HEK293 (cell line): ENCODE data around the gene FAM32A.

Source experiments
- CTCF ChIA-PET: fragments of 350-600 bp; formaldehyde crosslinking; extraction: SDS; loops from one replicate; lab custom pipeline; 2021; ENCODE audit warnings: antibody characterized with exemption; lab: Yijun Ruan, JAX
- POLR2A ChIA-PET: fragments of 300-600 bp; formaldehyde crosslinking; extraction: SDS; loops from one replicate; lab custom pipeline; 2020; ENCODE audit warnings: antibody characterized with exemption, inconsistent platforms; lab: Yijun Ruan, JAX
- H3K27ac ChIP-seq: fragments of 200-500 bp; sonication (Bioruptor generic); 2 replicates; pipeline ENCODE4 v1.5.1; 2014; ENCODE audit warnings: low read depth, low read length, control low read depth, inconsistent platforms; ENCODE audit errors: extremely low read depth
- H3K36me3 ChIP-seq, 2 experiments: fragments of 200-500 bp in 1 of 2; sonication (Bioruptor generic) in 1 of 2; 1 replicate in 1 of 2; 2 replicates in 1 of 2; pipeline ENCODE4 v1.5.1; 2014 to 2017; ENCODE audit warnings: inconsistent platforms in 2 of 2, low read length in 2 of 2; ENCODE audit not compliant: control insufficient read depth in 2 of 2, insufficient read depth in 1 of 2
- H3K4me1 ChIP-seq: fragments of 200-500 bp; sonication (Bioruptor generic); 2 replicates; pipeline ENCODE4 v1.5.1; 2014; ENCODE audit warnings: mild to moderate bottlenecking, low read length, inconsistent platforms; ENCODE audit not compliant: control insufficient read depth, insufficient read depth
- H3K4me3 ChIP-seq: 2 replicates; pipeline ENCODE4 v1.5.1; 2011; ENCODE audit warnings: low read depth, mild to moderate bottlenecking, control low read depth, low read length, moderate library complexity
- H3K9me3 ChIP-seq: fragments of 200-500 bp; sonication (Bioruptor generic); 2 replicates; pipeline ENCODE4 v1.5.1; 2014; ENCODE audit warnings: low read depth, low read length, inconsistent platforms; ENCODE audit not compliant: control insufficient read depth, insufficient read depth
- GLI2 ChIP-seq: fragments of 450-650 bp; formaldehyde crosslinking; IDR thresholded peaks from 2 replicates; pipeline ENCODE4; 2017; ENCODE audit warnings: missing biosample characterization, missing genetic modification characterization, low read depth, borderline replicate concordance
- PRDM10 ChIP-seq: fragments of 450-650 bp; formaldehyde crosslinking; IDR thresholded peaks from 2 replicates; pipeline ENCODE4 v1.5.1; 2016; ENCODE audit warnings: missing biosample characterization, missing genetic modification characterization
- REPIN1 ChIP-seq: fragments of 450-650 bp; formaldehyde crosslinking; IDR thresholded peaks from 2 replicates; pipeline ENCODE4 v1.5.1; 2017; ENCODE audit warnings: missing biosample characterization, missing genetic modification characterization, low read depth
- REST ChIP-seq: fragments of 450-650 bp; formaldehyde crosslinking; IDR thresholded peaks from 2 replicates; pipeline ENCODE4 v1.5.1; 2016; ENCODE audit warnings: missing biosample characterization, missing genetic modification characterization
- SP7 ChIP-seq: fragments of 450-650 bp; formaldehyde crosslinking; IDR thresholded peaks from 2 replicates; pipeline ENCODE4 v1.5.1; 2016; ENCODE audit warnings: missing biosample characterization, missing genetic modification characterization
- TRIM28 ChIP-seq: IDR thresholded peaks from 2 replicates; pipeline ENCODE4 v1.6.1; 2011; ENCODE audit warnings: low read length, control low read depth, borderline replicate concordance
- ZBTB1 ChIP-seq: fragments of 450-650 bp; formaldehyde crosslinking; IDR thresholded peaks from 2 replicates; pipeline ENCODE4 v1.5.1; 2016; ENCODE audit warnings: missing biosample characterization, missing genetic modification characterization
- ZBTB20 ChIP-seq: fragments of 450-650 bp; formaldehyde crosslinking; IDR thresholded peaks from 2 replicates; pipeline ENCODE4 v1.5.1; 2016; ENCODE audit warnings: missing biosample characterization, missing genetic modification characterization
- ZBTB6 ChIP-seq: fragments of 450-650 bp; formaldehyde crosslinking; IDR thresholded peaks from 2 replicates; pipeline ENCODE4 v1.5.1; 2017; ENCODE audit warnings: missing biosample characterization, missing genetic modification characterization
- ZNF121 ChIP-seq: fragments of 450-650 bp; formaldehyde crosslinking; IDR thresholded peaks from 2 replicates; pipeline ENCODE4 v1.5.1; 2016; ENCODE audit warnings: missing biosample characterization, missing genetic modification characterization
- ZNF133 ChIP-seq: fragments of 450-650 bp; formaldehyde crosslinking; IDR thresholded peaks from 2 replicates; pipeline ENCODE4 v1.5.1; 2016; ENCODE audit warnings: missing biosample characterization, missing genetic modification characterization
- ZNF274 ChIP-seq, 2 experiments: fragments of 200-500 bp in 1 of 2; fragments of 450-650 bp in 1 of 2; sonication (Bioruptor generic) in 1 of 2; formaldehyde crosslinking in 1 of 2; IDR thresholded peaks; 2 replicates each; pipeline versions ENCODE4 v1.5.1 to v1.6.1; 2014 to 2016; ENCODE audit warnings: borderline replicate concordance in 1 of 2, inconsistent platforms in 1 of 2, low read length in 1 of 2, missing biosample characterization in 1 of 2, missing genetic modification characterization in 1 of 2
- ZNF354C ChIP-seq: fragments of 450-650 bp; formaldehyde crosslinking; IDR thresholded peaks from 2 replicates; pipeline ENCODE4 v1.5.1; 2016; ENCODE audit warnings: missing biosample characterization, missing genetic modification characterization, low read depth, borderline replicate concordance
- ZNF37A ChIP-seq: fragments of 450-650 bp; IDR thresholded peaks from 2 replicates; pipeline ENCODE4 v1.5.1; 2018; ENCODE audit warnings: missing biosample characterization, missing genetic modification characterization
- ZNF514 ChIP-seq: fragments of 450-650 bp; formaldehyde crosslinking; IDR thresholded peaks from 2 replicates; pipeline ENCODE4 v1.5.1; 2016; ENCODE audit warnings: missing biosample characterization, missing genetic modification characterization
- ZNF529 ChIP-seq: fragments of 450-650 bp; formaldehyde crosslinking; IDR thresholded peaks from 2 replicates; pipeline ENCODE4 v1.5.1; 2017; ENCODE audit warnings: missing genetic modification characterization, missing biosample characterization; ENCODE audit not compliant: insufficient replicate concordance
- ZNF544 ChIP-seq: fragments of 450-650 bp; formaldehyde crosslinking; IDR thresholded peaks from 2 replicates; pipeline ENCODE4 v1.5.0; 2017; ENCODE audit warnings: missing biosample characterization, missing genetic modification characterization
- ZNF654 ChIP-seq: fragments of 450-650 bp; formaldehyde crosslinking; IDR thresholded peaks from 2 replicates; pipeline ENCODE4 v1.5.1; 2016; ENCODE audit warnings: low read depth, missing biosample characterization, missing genetic modification characterization
- ZNF776 ChIP-seq: fragments of 450-650 bp; formaldehyde crosslinking; IDR thresholded peaks from 2 replicates; pipeline ENCODE4 v1.5.0; 2017; ENCODE audit warnings: missing biosample characterization, missing genetic modification characterization, borderline replicate concordance
- ZNF791 ChIP-seq: fragments of 450-650 bp; formaldehyde crosslinking; IDR thresholded peaks from 2 replicates; pipeline ENCODE4 v1.5.1; 2016; ENCODE audit warnings: missing biosample characterization, missing genetic modification characterization

FAM32A gene

GRCh38 chr19:16205205-16206045 lies 20.2 kb downstream of the FAM32A start (continued):
- no peak for TF ChIP-seq ZNF529 (tag by site-specific recombination)
- TF ChIP-seq ZNF544 (tag by site-specific recombination), result no peak
- TF ChIP-seq TRIM28, result no peak
- TF ChIP-seq GLI2 (tag by site-specific recombination), result no peak
- TF ChIP-seq REPIN1, result no peak

DNA sequence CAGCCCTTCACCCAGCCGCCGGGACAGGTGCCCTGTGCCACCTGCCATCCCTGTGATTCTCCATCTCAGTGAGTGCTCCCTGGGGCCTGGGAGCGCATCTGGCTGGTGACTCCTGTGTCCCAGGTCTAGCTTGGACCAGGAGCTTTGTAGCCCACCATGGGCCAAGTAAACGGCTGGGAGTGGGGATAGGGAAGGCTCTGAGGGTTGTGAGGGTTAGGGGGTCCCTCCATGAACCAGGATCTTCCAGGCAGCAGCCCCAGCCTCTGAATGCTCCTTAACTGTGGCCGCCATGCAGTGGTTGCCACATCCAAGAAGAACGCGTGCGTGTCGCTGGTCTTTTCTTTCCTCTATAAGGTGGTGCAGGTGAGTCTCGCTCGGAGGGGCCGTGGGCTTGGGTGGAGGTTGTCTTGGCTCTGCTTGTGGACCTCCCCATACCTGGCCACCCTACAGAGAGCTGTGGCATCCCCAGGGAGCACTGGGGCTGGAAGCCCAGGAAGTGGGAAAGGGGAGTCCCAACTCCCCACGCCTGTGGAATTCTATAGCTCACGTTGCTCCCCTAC lies 20.9 kb downstream of the FAM32A start:
- Histone ChIP-seq H3K4me3 (no peak overlapping the region), H3K36me3 (peaks cover 20 to 92% of the 10 kb centered on the region in 2 experiments), H3K9me3 (no peaks in the 10 kb centered on the region), H3K27ac (no peak overlapping the region), H3K4me1 (no peaks in the 10 kb centered on the region)
- ChIA-PET CTCF (no interaction called here), POLR2A (no interaction called here)
- TF ChIP-seq ZBTB1 (no peak), REST (no peak), ZNF37A (tag by site-specific recombination) (no peak), ZNF791 (tag by site-specific recombination) (no peak), ZNF133 (tag by site-specific recombination) (no peak), ZNF776 (tag by site-specific recombination) (no peak), ZNF514 (tag by site-specific recombination) (no peak), ZBTB20 (no peak), ZNF121 (tag by site-specific recombination) (no peak), ZNF354C (no peak), PRDM10 (tag by site-specific recombination) (no peak), SP7 (tag by site-specific recombination) (no peak), ZNF274 (IDR thresholded peaks at IDR 0.05; ENCODE audit: low read length) (no peak), ZNF274 (tag by site-specific recombination; IDR thresholded peaks at IDR 0.05; ENCODE audit: borderline replicate concordance) (no peak), ZNF654 (no peak), ZBTB6 (tag by site-specific recombination) (no peak)
